GM06990 (cell line): ENCODE measurements around the gene ZNF106.

ENCODE experiments used
- DNase-seq: peaks from one replicate; pipeline ENCODE4 v3.0.0-alpha.2; 2011; ENCODE audit not compliant: insufficient read length; ENCODE audit errors: extremely low read depth
- H3K27me3 ChIP-seq: replicated peaks from 2 replicates; pipeline ENCODE4 v1.6.0; 2011; ENCODE audit warnings: low read length; ENCODE audit not compliant: control insufficient read depth, insufficient read depth
- H3K36me3 ChIP-seq: 2 replicates; pipeline ENCODE4 v1.5.1; 2011; ENCODE audit warnings: low read length; ENCODE audit not compliant: control insufficient read depth, insufficient read depth
- H3K4me3 ChIP-seq: replicated peaks from 2 replicates; pipeline ENCODE4 v1.5.1; 2011; ENCODE audit warnings: low read depth, mild to moderate bottlenecking, control low read depth, low read length
- TF ChIP-seq, protein P1 (sequence below): IDR thresholded peaks from 2 replicates; pipeline ENCODE4 v1.5.1; 2011; ENCODE audit warnings: low read length, control low read depth, mild to moderate bottlenecking, inconsistent platforms; ENCODE audit not compliant: insufficient read depth, poor library complexity, severe bottlenecking

Gene ZNF106

DNA sequence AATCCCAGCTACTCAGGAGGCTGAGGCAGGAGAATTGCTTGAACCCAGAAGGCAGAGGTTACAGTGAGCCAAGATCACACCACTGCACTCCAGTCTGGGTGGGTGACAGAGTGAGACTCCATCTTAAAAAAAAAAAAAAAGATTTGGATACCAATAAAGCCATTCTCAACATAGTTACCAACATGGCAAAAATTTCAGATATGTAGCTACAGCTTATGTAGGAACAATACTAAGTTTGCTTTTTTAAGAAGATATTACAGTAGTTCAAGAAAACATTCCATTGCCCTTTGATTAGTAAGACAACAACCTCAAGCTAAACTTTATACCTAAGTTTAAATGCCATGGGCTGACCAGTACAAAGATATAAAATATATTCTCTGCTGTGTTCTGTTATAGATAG is 34.4 kb downstream of the ZNF106 start:
- TF ChIP-seq, protein P1, sequence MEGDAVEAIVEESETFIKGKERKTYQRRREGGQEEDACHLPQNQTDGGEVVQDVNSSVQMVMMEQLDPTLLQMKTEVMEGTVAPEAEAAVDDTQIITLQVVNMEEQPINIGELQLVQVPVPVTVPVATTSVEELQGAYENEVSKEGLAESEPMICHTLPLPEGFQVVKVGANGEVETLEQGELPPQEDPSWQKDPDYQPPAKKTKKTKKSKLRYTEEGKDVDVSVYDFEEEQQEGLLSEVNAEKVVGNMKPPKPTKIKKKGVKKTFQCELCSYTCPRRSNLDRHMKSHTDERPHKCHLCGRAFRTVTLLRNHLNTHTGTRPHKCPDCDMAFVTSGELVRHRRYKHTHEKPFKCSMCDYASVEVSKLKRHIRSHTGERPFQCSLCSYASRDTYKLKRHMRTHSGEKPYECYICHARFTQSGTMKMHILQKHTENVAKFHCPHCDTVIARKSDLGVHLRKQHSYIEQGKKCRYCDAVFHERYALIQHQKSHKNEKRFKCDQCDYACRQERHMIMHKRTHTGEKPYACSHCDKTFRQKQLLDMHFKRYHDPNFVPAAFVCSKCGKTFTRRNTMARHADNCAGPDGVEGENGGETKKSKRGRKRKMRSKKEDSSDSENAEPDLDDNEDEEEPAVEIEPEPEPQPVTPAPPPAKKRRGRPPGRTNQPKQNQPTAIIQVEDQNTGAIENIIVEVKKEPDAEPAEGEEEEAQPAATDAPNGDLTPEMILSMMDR, result no peak
- Histone ChIP-seq H3K4me3 (no peak overlapping the region), H3K36me3 (peaks cover 1% of the 10 kb centered on the region; the same call in 1 of the 2 replicates), H3K27me3 (no peaks in the 10 kb centered on the region)
- DNase-seq, result no peak

DNA sequence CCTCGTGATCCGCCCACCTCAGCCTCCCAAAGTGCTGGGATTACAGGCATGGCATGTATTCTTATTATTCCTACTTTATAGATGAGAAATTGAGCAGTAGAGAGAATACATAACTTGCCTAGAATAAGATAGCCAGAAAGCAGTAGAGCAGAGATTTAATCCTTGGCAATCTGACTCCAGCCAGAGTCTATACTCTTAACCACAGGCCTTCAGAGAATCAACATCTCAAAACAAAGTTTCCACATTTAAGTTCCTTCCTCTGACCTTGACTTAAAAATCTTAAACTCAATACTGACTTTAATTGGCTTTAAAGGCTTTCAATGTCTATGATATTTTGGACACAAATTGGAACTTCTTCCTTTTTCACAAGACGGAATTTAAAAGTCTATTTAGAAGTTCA is 37.1 kb downstream of the ZNF106 start:
- no peak for DNase-seq
- Histone ChIP-seq H3K4me3 (no peak overlapping the region), H3K27me3 (no peaks in the 10 kb centered on the region), H3K36me3 (peaks cover 3% of the 10 kb centered on the region)
- TF ChIP-seq, protein P1, result no peak

DNA sequence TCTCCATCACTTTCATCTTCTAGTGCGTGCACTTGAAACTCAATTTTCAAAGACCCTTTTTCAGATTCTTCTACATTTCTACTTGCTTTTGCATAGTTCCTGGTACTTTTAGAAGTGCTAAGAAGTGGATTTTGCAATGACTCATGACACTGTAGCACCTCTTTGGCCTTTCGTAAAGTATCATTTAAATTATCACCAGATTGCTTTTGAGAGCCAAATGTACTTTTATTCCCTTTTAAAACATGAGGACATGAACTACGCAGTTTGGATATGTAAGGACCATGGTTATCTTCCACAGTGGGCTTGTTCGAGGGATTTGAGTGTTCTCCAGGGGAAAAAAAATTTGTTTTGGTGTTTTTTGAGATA is 40.5 kb downstream of the ZNF106 start:
- TF ChIP-seq, protein P1, result no peak
- Histone ChIP-seq H3K27me3 (no peaks in the 10 kb centered on the region), H3K4me3 (no peak overlapping the region), H3K36me3 (peaks cover 7% of the 10 kb centered on the region)
- DNase-seq, result no peak

DNA sequence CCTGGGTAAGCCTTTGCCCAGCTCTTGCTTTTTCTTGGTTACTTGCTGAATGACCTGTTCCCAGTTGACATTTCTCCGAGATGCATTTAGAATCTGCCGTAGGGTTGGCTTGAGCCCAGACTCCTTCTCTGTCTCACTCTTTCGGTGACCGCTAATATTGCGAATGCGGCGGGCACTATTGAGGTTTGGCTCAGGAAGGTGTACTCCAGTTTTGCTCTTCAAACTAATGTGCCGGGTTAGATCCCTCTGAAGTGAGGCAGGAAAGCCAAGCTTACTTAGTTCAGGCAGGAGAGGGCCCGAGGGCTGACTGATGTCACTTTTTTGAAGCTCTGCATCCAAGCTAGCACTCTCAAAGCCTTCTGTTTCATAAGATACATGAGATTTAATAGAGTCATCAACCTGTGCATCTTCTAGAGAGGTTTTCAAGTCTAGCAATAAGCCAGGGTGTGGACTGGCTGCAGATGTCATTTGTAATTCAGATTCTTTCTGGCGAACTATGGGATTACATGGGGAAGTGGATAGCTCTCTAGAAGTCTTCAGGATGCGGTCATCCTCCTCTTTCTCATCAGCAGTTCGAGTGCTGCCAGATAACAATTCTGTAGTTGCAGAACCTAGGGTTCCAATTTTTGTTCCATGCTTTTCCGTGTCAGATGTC is 41.0 kb downstream of the ZNF106 start:
- TF ChIP-seq, protein P1, result no peak
- Histone ChIP-seq H3K27me3 (no peaks in the 10 kb centered on the region), H3K4me3 (no peak overlapping the region), H3K36me3 (peaks cover 7% of the 10 kb centered on the region)
- no peak for DNase-seq

DNA sequence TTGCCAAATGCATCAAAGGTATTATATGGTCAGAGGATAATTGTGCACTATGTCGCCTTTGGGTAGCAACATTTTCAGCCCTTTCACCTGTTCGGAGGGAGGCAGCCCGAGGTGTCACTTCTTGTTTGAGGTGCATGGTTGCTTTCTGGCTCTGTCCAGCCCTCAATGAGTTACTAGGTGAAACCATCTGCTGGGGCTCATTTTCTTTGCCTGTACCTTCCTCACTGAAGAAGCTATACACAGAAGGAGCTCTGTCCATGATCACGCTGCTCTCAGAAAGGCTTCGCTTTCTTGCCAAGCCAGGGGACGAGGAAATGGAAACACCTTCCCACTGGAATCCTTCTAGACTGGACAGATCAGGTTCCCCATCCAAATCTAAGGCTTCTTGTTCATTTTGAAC is 42.7 kb downstream of the ZNF106 start:
- DNase-seq, result no peak
- TF ChIP-seq, protein P1, result no peak
- Histone ChIP-seq H3K36me3 (peaks cover 9% of the 10 kb centered on the region), H3K27me3 (no peaks in the 10 kb centered on the region), H3K4me3 (no peak overlapping the region)

DNA sequence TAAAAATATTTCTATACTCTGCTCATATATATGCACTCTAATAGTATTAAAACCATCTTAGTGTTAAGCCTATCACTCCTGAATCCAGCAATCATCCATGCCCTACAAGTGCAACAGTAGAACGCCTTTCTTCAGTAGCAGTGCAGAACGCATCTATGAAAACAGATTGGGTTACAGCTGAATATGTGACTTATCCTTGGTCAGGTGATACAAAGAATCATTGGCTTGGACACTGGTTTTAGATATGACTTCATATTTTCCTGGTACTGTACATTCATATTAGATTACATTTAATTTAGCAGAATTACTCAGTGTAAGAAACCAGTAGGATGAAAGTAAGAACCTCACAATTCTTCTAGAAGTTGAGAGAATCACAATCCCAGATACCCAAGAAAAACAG is 43.3 kb downstream of the ZNF106 start:
- H3K27me3 ChIP-seq, result no peaks in the 10 kb centered on the region
- H3K36me3 ChIP-seq, result peaks cover 9% of the 10 kb centered on the region
- H3K4me3 ChIP-seq, result no peak overlapping the region
- TF ChIP-seq, protein P1, result no peak
- no peak for DNase-seq
